GM23248 (cell line): ENCODE measurements around the gene RNU1-4. TPM values are rescaled to one million over a fixed set of nuclear protein-coding genes. Genes with fewer than 3 reads are reported as not detected.
"Not testable (repeated sequence)": the region's sequence is repeated elsewhere in the genome, so short reads cannot be mapped to it uniquely, and the experiment has no call there.

Source experiments
- DNase-seq: peaks from one replicate; pipeline ENCODE4 v3.0.0-alpha.2; 2015
- H2AFZ ChIP-seq: fragments of 200-600 bp; sonication (generic); 2 replicates; pipeline ENCODE4 v1.6.1; 2016; ENCODE audit warnings: antibody characterized with exemption
- H3F3A ChIP-seq: fragments of 200-600 bp; sonication (generic); 2 replicates; pipeline ENCODE4 v1.6.1; 2016; ENCODE audit warnings: mild to moderate bottlenecking, antibody characterized with exemption, mixed run types; ENCODE audit not compliant: insufficient read depth
- H3K27ac ChIP-seq: fragments of 200-600 bp; sonication (generic); 2 replicates; pipeline ENCODE4 v1.5.1; 2016; ENCODE audit warnings: mild to moderate bottlenecking
- H3K27me3 ChIP-seq: fragments of 200-600 bp; sonication (generic); replicated peaks from 2 replicates; pipeline ENCODE4 v1.6.1; 2016; ENCODE audit warnings: mild to moderate bottlenecking; ENCODE audit not compliant: insufficient read depth
- H3K36me3 ChIP-seq: fragments of 200-600 bp; sonication (generic); 2 replicates; pipeline ENCODE4 v1.6.1; 2016; ENCODE audit warnings: low read depth, mild to moderate bottlenecking
- H3K4me1 ChIP-seq: fragments of 200-600 bp; sonication (generic); 2 replicates; pipeline ENCODE4 v1.6.1; 2016; ENCODE audit warnings: mild to moderate bottlenecking; ENCODE audit not compliant: insufficient read depth
- H3K4me2 ChIP-seq: fragments of 200-600 bp; sonication (generic); one replicate; pipeline ENCODE4 v1.6.1; 2016; ENCODE audit warnings: mild to moderate bottlenecking; ENCODE audit not compliant: unreplicated experiment
- H3K4me3 ChIP-seq: fragments of 200-600 bp; sonication (generic); 2 replicates; pipeline ENCODE4 v1.5.1; 2016; ENCODE audit warnings: mild to moderate bottlenecking
- H3K79me2 ChIP-seq: fragments of 200-600 bp; sonication (generic); 2 replicates; pipeline ENCODE4 v1.6.1; 2016; ENCODE audit warnings: mild to moderate bottlenecking; ENCODE audit not compliant: insufficient read depth
- H3K9ac ChIP-seq: fragments of 200-600 bp; sonication (generic); 2 replicates; pipeline ENCODE4 v1.6.1; 2016; ENCODE audit warnings: mild to moderate bottlenecking
- H3K9me2 ChIP-seq: fragments of 200-600 bp; sonication (generic); 2 replicates; pipeline ENCODE4 v1.6.1; 2016; ENCODE audit warnings: mixed run types, mild to moderate bottlenecking, moderate library complexity; ENCODE audit not compliant: insufficient read depth
- H3K9me3 ChIP-seq: fragments of 200-600 bp; sonication (generic); one replicate; pipeline ENCODE4 v1.6.1; 2017; ENCODE audit warnings: low read depth
- H4K20me1 ChIP-seq: fragments of 200-600 bp; sonication (generic); 2 replicates; pipeline ENCODE4 v1.6.0; 2016; ENCODE audit not compliant: insufficient read depth
- WGBS, 2 experiments: methylation state at CpG; one replicate each; pipeline ENCODE4 v1.1.6; 2015 to 2017; ENCODE audit warnings: low lambda C conversion rate in 2 of 2, low coverage in 1 of 2; ENCODE audit errors: missing lambda C conversion rate in 2 of 2; 5-methylcytosine and 5-hydroxymethylcytosine counted together
- in situ Hi-C: fragments of 300-500 bp; cut with MboI; formaldehyde crosslinking; loops from 2 replicates; pipeline ENCODE4 v1.15.0; 2020
- polyA plus RNA-seq: library from polyadenylated mRNA; unstranded; fragments of >200 nt; fragmentation: Nextera tagmentation; extraction: Ambion mirVana; gene quantifications from 2 replicates; pipeline ENCODE4 v1.2.1, GENCODE V29; 2016
- total RNA-seq: library from RNA; depleted of rRNA; stranded (reverse); fragments of >200 nt; shearing (Covaris generic); gene quantifications from 2 replicates; pipeline ENCODE4 v1.2.3, GENCODE V29; 2014

Gene RNU1-4
- total and polyA plus RNA-seq, 2 experiments from 2014 or later, result not detected

DNA sequence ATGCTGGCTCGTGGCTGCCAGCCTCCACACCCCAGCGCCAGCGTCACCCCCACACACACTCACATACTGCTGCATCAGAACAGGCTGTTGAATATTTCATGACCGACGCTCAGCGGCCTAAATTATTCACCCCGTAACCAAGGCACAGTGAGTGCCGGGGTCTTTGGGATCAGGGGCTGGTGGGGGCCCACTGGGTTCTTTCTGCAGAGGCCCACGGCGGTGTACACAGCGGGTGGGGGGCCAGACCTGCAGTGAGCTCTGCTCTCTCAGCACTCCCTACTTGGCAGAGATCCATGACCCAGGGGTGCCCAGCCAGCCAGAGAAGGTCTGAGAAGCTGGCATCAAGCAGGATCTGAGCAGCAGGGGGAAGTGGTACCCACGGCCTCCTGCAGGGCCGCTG, 29.7 kb upstream of the RNU1-4 start:
- H3K4me2 ChIP-seq, in situ Hi-C loops, H3K36me3 ChIP-seq: not testable (repeated sequence)

GRCh38 chr1:16712131-16712530, 28.2 kb upstream of the RNU1-4 start:
- H3K9me2 ChIP-seq, H4K20me1 ChIP-seq, H3K27ac ChIP-seq, H3K79me2 ChIP-seq, H3K4me2 ChIP-seq, H3K4me3 ChIP-seq, H3F3A ChIP-seq, H3K36me3 ChIP-seq, DNase-seq, H3K27me3 ChIP-seq, H2AFZ ChIP-seq, H3K9me3 ChIP-seq, in situ Hi-C loops, H3K4me1 ChIP-seq, H3K9ac ChIP-seq: not testable (repeated sequence)
- 83 to 84% methylated on average over 5 of the region's 5 CpGs for WGBS, 2 experiments

More for the DNA sequence above, 29.7 kb upstream of the RNU1-4 start:
- not testable (repeated sequence) for H2AFZ ChIP-seq, H3K79me2 ChIP-seq, H3K9me2 ChIP-seq, H3F3A ChIP-seq, H3K27me3 ChIP-seq, H3K9me3 ChIP-seq, H4K20me1 ChIP-seq, H3K4me3 ChIP-seq, H3K9ac ChIP-seq, H3K4me1 ChIP-seq, DNase-seq, H3K27ac ChIP-seq
- WGBS, 2 experiments, result 42 to 80% methylated on average over 9 to 13 of the region's 13 CpGs

DNA sequence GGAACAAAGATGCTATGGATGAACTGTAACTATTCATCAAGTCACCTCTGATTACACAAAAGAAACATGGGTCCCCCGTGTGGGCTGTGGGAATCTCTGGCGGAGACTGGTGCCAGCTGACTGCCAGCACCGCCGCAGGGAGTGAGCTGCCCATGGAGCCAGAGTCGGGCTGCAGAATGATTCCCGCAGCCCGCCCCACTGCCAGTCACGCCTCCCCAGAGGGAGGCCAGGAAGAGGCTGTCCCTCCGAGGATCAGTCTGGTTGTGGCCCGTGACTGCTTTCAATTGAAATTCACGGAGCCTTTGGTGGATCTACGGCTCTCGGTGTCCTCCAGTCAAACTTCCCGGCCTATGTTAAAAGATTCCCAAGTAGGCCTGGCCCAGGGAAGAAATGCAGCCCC, 27.7 kb upstream of the RNU1-4 start:
- H2AFZ ChIP-seq, in situ Hi-C loops, H3K4me3 ChIP-seq, H3K4me1 ChIP-seq, H3F3A ChIP-seq, H4K20me1 ChIP-seq, H3K27me3 ChIP-seq, DNase-seq, H3K79me2 ChIP-seq, H3K36me3 ChIP-seq, H3K9me2 ChIP-seq, H3K4me2 ChIP-seq, H3K27ac ChIP-seq, H3K9me3 ChIP-seq, H3K9ac ChIP-seq: not testable (repeated sequence)
- WGBS, 2 experiments, result 44 to 50% methylated on average over 13 to 14 of the region's 14 CpGs

- H3K4me3 ChIP-seq, H3K9me2 ChIP-seq, H3K27ac ChIP-seq, DNase-seq, H3K4me2 ChIP-seq, H3K9ac ChIP-seq, in situ Hi-C loops, H3K4me1 ChIP-seq, H4K20me1 ChIP-seq, H2AFZ ChIP-seq, H3K36me3 ChIP-seq, H3F3A ChIP-seq, H3K27me3 ChIP-seq, H3K9me3 ChIP-seq, H3K79me2 ChIP-seq: not testable (repeated sequence)
- 87 to 95% methylated on average over 6 of the region's 6 CpGs for WGBS, 2 experiments
Observed at GRCh38 chr1:16712984-16713383, 27.3 kb upstream of the RNU1-4 start.

- H3K9ac ChIP-seq, H4K20me1 ChIP-seq, H3K27me3 ChIP-seq, H3K4me2 ChIP-seq, H3K4me1 ChIP-seq, H3K9me2 ChIP-seq, H3K9me3 ChIP-seq, H2AFZ ChIP-seq, in situ Hi-C loops, H3K79me2 ChIP-seq, DNase-seq, H3F3A ChIP-seq, H3K4me3 ChIP-seq, H3K27ac ChIP-seq, H3K36me3 ChIP-seq: not testable (repeated sequence)
- WGBS, 2 experiments, result 67 to 76% methylated on average over 4 to 6 of the region's 10 CpGs
Observed at GRCh38 chr1:16713480-16713879, 26.8 kb upstream of the RNU1-4 start.
